Activated T-helper 17 cell treated with anti-CD3 and anti-CD28 coated beads, Interleukin-2, amount 50 U/mL, for 72 hours (primary cell): ENCODE measurements around the gene EMD. TPM values are rescaled to one million over a fixed set of nuclear protein-coding genes. Genes with fewer than 3 reads are reported as not detected.

ENCODE experiments used
- ATAC-seq: fragments of 150-1000 bp; cut with Tn5 transposase; replicated peaks from 2 replicates; pipeline ENCODE4 v1.10.0; 2021; ENCODE audit warnings: mild to moderate bottlenecking, moderate library complexity
- H3K27ac Mint-ChIP-seq: one replicate; pipeline ENCODE4 v1.8.0; 2022; ENCODE audit warnings: mixed read lengths
- H3K27me3 Mint-ChIP-seq: one replicate; pipeline ENCODE4 v1.8.0; 2022; ENCODE audit warnings: mixed read lengths
- H3K36me3 Mint-ChIP-seq: one replicate; pipeline ENCODE4 v1.8.0; 2022; ENCODE audit warnings: low read depth, mild to moderate bottlenecking, mixed read lengths
- H3K4me1 Mint-ChIP-seq: one replicate; pipeline ENCODE4 v1.8.0; 2022; ENCODE audit warnings: mixed read lengths
- H3K4me3 Mint-ChIP-seq: one replicate; pipeline ENCODE4 v1.8.0; 2022; ENCODE audit warnings: mild to moderate bottlenecking, mixed read lengths
- H3K9me3 Mint-ChIP-seq: one replicate; pipeline ENCODE4 v1.8.0; 2022; ENCODE audit warnings: mixed read lengths
- total RNA-seq, 2 donors: library from RNA; stranded (reverse); gene quantifications; one replicate each; pipeline ENCODE4 v1.2.3, GENCODE V29; 2022

The EMD gene
- total RNA-seq, 2 donors from 2014 or later: 86.5 to 87.5 TPM

- ATAC-seq: peak; percentile 99
- Mint-ChIP-seq H3K27ac (peak within 1 kb of the TSS; percentile 73), H3K36me3 (peaks cover 14% of the 10 kb centered on the region), H3K4me1 (peaks cover 6% of the 10 kb centered on the region), H3K9me3 (no peaks in the 10 kb centered on the region), H3K4me3 (peak within 1 kb of the TSS; percentile 85), H3K27me3 (no peaks in the 10 kb centered on the region)
Measured at GRCh38 chrX:154428176-154429171, 49.4 kb downstream of the EMD start, which contains the start of gene ATP6AP1. Gene ATP6AP1 (plus strand): TSS chrX:154428677. CDS start chrX:154428693, 16 bp downstream.

GRCh38 chrX:154429711-154430110 lies 50.6 kb downstream of the EMD start:
- peak; percentile 29 for ATAC-seq
- no peaks in the 10 kb centered on the region for H3K27me3 Mint-ChIP-seq
- no peaks in the 10 kb centered on the region for H3K9me3 Mint-ChIP-seq
- peak overlapping the region; percentile 85 for H3K4me3 Mint-ChIP-seq
- peak overlapping the region; percentile 25 for H3K27ac Mint-ChIP-seq
- peaks cover 22% of the 10 kb centered on the region for H3K36me3 Mint-ChIP-seq
- H3K4me1 Mint-ChIP-seq: peaks cover 6% of the 10 kb centered on the region

- peak overlapping the region; percentile 54 for H3K27ac Mint-ChIP-seq
- peaks cover 22% of the 10 kb centered on the region for H3K36me3 Mint-ChIP-seq
- peaks cover 6% of the 10 kb centered on the region for H3K4me1 Mint-ChIP-seq
- no peaks in the 10 kb centered on the region for H3K27me3 Mint-ChIP-seq
- ATAC-seq: no peak
- no peaks in the 10 kb centered on the region for H3K9me3 Mint-ChIP-seq
- peak overlapping the region; percentile 85 for H3K4me3 Mint-ChIP-seq
Measured at GRCh38 chrX:154430479-154430878, 51.4 kb downstream of the EMD start.

GRCh38 chrX:154430916-154431315 lies 51.8 kb downstream of the EMD start:
- Mint-ChIP-seq H3K4me3 (peak overlapping the region; percentile 85), H3K27ac (peak overlapping the region; percentile 54), H3K4me1 (peaks cover 8% of the 10 kb centered on the region), H3K9me3 (no peaks in the 10 kb centered on the region), H3K27me3 (no peaks in the 10 kb centered on the region), H3K36me3 (peaks cover 27% of the 10 kb centered on the region)
- ATAC-seq: no peak

Other genes with a start within 250 kb of the EMD start
- not detected for gene OPN1LW, start 235.1 kb upstream of the EMD start, total RNA-seq
- not detected for gene OPN1MW, start 196.7 kb upstream of the EMD start, total RNA-seq
- not detected for gene OPN1MW2, start 159.5 kb upstream of the EMD start, total RNA-seq
- not detected for gene OPN1MW3, start 121.7 kb upstream of the EMD start, total RNA-seq
- not detected for gene TEX28, start 84.2 kb upstream of the EMD start, total RNA-seq
- 1 to 10 TPM in 1 of 2 donors, under 1 TPM in 1; 0.54 to 2.1 TPM for gene TKTL1, start 83.5 kb upstream of the EMD start, total RNA-seq
- 1,000 to 10,000 TPM; 1,274 to 1,383 TPM for gene FLNA, start 4.7 kb upstream of the EMD start, total RNA-seq
- 1,000 to 10,000 TPM; 1,604 to 1,651 TPM for gene RPL10, start 19.1 kb downstream of the EMD start, total RNA-seq
- gene DNASE1L1, start 30.0 kb downstream of the EMD start, total RNA-seq: 10 to 100 TPM; 13.9 to 16.7 TPM
- 10 to 100 TPM; 39.3 to 40.8 TPM for gene TAFAZZIN, start 32.2 kb downstream of the EMD start, total RNA-seq
- gene ATP6AP1, start 49.4 kb downstream of the EMD start, total RNA-seq: 10 to 100 TPM; 39.9 to 42.1 TPM
- gene GDI1, start 57.9 kb downstream of the EMD start, total RNA-seq: 100 to 1,000 TPM; 120 to 165 TPM
- 10 to 100 TPM; 49.3 to 71.4 TPM for gene FAM50A, start 64.8 kb downstream of the EMD start, total RNA-seq
- gene PLXNA3, start 79.0 kb downstream of the EMD start, total RNA-seq: 10 to 100 TPM; 63.2 to 67.8 TPM
- gene LAGE3, start 100.0 kb downstream of the EMD start, total RNA-seq: 10 to 100 TPM; 37.4 to 47.9 TPM
- gene UBL4A, start 107.3 kb downstream of the EMD start, total RNA-seq: 10 to 100 TPM; 37.2 to 53.4 TPM
- gene SLC10A3, start 111.3 kb downstream of the EMD start, total RNA-seq: 10 to 100 TPM; 17.3 to 24.8 TPM
- 10 to 100 TPM; 24.5 to 25.4 TPM for gene FAM3A, start 136.9 kb downstream of the EMD start, total RNA-seq
- 10 to 100 TPM; 48.1 to 78.3 TPM for gene G6PD, start 167.6 kb downstream of the EMD start, total RNA-seq
- gene IKBKG, start 168.3 kb downstream of the EMD start, total RNA-seq: 10 to 100 TPM; 26.1 to 39.6 TPM
- gene CTAG1A, start 205.8 kb downstream of the EMD start, total RNA-seq: not detected
- not detected for gene CTAG1B, start 240.0 kb downstream of the EMD start, total RNA-seq